Measurements from ENCODE around the gene EPHB3. TPM values are rescaled to one million over a fixed set of nuclear protein-coding genes. Genes with fewer than 3 reads are reported as not detected.

Gene EPHB3
- total and polyA plus RNA-seq, 4 donors: 0.14 to 1.8 (median 0.67) TPM

GRCh38 chr3:184584464-184584891 is 22.9 kb downstream of the EPHB3 start:
- Histone ChIP-seq H3K4me1 (ENCODE audit: control insufficient read depth in 4 of 4, insufficient read depth in 4 of 4, low read length in 3 of 4) (peaks cover 17 to 35% (median 29%) of the 10 kb centered on the region in 4 donors), H3K9me3 (ENCODE audit: control insufficient read depth in 4 of 4, low read length in 3 of 4) (no peaks in the 10 kb centered on the region), H3K4me3 (ENCODE audit: low read depth in 1 of 3, low read length in 3 of 3) (no peak overlapping the region), H3K27ac (ENCODE audit: low read depth in 1 of 2, low read length in 2 of 2) (no peak overlapping the region), H3K27me3 (ENCODE audit: control insufficient read depth in 4 of 4, insufficient read depth in 4 of 4, low read length in 3 of 4) (no peaks in the 10 kb centered on the region), H3K36me3 (ENCODE audit: control insufficient read depth in 4 of 4, insufficient read depth in 3 of 4, low read depth in 1 of 4, low read length in 3 of 4) (no peaks in the 10 kb centered on the region), H3K9ac (ENCODE audit: low read depth in 1 of 2, low read length in 2 of 2) (no peak overlapping the region)
- no peak for DNase-seq (ENCODE audit: low spot score)
- 77% methylated on average over 11 of the region's 11 CpGs for WGBS
- TF ChIP-seq ZBTB33 (IDR thresholded peaks at IDR 0.05) (no peak), SP1 (IDR thresholded peaks at IDR 0.05) (no peak), FOXA2 (IDR thresholded peaks at IDR 0.05) (no peak), JUND (IDR thresholded peaks at IDR 0.05) (no peak), YY1 (IDR thresholded peaks at IDR 0.05) (no peak)
- TF ChIP-seq, protein P1, sequence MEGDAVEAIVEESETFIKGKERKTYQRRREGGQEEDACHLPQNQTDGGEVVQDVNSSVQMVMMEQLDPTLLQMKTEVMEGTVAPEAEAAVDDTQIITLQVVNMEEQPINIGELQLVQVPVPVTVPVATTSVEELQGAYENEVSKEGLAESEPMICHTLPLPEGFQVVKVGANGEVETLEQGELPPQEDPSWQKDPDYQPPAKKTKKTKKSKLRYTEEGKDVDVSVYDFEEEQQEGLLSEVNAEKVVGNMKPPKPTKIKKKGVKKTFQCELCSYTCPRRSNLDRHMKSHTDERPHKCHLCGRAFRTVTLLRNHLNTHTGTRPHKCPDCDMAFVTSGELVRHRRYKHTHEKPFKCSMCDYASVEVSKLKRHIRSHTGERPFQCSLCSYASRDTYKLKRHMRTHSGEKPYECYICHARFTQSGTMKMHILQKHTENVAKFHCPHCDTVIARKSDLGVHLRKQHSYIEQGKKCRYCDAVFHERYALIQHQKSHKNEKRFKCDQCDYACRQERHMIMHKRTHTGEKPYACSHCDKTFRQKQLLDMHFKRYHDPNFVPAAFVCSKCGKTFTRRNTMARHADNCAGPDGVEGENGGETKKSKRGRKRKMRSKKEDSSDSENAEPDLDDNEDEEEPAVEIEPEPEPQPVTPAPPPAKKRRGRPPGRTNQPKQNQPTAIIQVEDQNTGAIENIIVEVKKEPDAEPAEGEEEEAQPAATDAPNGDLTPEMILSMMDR (IDR thresholded peaks at IDR 0.05; ENCODE audit: low read depth, low read length, missing input control): no peak

- WGBS: 90% methylated on average over 6 of the region's 6 CpGs
- no peak for DNase-seq (ENCODE audit: low spot score)
- H3K36me3 ChIP-seq (ENCODE audit: control insufficient read depth in 4 of 4, insufficient read depth in 3 of 4, low read depth in 1 of 4, low read length in 3 of 4): no peaks in the 10 kb centered on the region
- no peaks in the 10 kb centered on the region for H3K9me3 ChIP-seq (ENCODE audit: control insufficient read depth in 4 of 4, low read length in 3 of 4)
- H3K4me3 ChIP-seq (ENCODE audit: low read depth in 1 of 3, low read length in 3 of 3): no peak overlapping the region
- no peak overlapping the region for H3K9ac ChIP-seq (ENCODE audit: low read depth in 1 of 2, low read length in 2 of 2)
- peaks cover 17 to 35% (median 29%) of the 10 kb centered on the region in 4 donors for H3K4me1 ChIP-seq (ENCODE audit: control insufficient read depth in 4 of 4, insufficient read depth in 4 of 4, low read length in 3 of 4)
- H3K27me3 ChIP-seq (ENCODE audit: control insufficient read depth in 4 of 4, insufficient read depth in 4 of 4, low read length in 3 of 4): no peaks in the 10 kb centered on the region
- H3K27ac ChIP-seq (ENCODE audit: low read depth in 1 of 2, low read length in 2 of 2): no peak overlapping the region
- TF ChIP-seq JUND (IDR thresholded peaks at IDR 0.05): no peak
- TF ChIP-seq EGR1 (IDR thresholded peaks at IDR 0.05; ENCODE audit: low read depth in 2 of 2): no peak
- TF ChIP-seq RXRA (IDR thresholded peaks at IDR 0.05): no peak
- TF ChIP-seq FOXA1 (IDR thresholded peaks at IDR 0.05): no peak
- no peak for TF ChIP-seq ATF3 (IDR thresholded peaks at IDR 0.05)
- TF ChIP-seq FOXA2 (IDR thresholded peaks at IDR 0.05): no peak
- TF ChIP-seq RAD21 (IDR thresholded peaks at IDR 0.05): no peak
- TF ChIP-seq, protein P1 (IDR thresholded peaks at IDR 0.05; ENCODE audit: low read depth, low read length, missing input control): no peak
- TF ChIP-seq ZBTB33 (IDR thresholded peaks at IDR 0.05): no peak
- TF ChIP-seq, protein P2, sequence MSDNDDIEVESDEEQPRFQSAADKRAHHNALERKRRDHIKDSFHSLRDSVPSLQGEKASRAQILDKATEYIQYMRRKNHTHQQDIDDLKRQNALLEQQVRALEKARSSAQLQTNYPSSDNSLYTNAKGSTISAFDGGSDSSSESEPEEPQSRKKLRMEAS (IDR thresholded peaks at IDR 0.05): no peak
- TF ChIP-seq, protein P3, sequence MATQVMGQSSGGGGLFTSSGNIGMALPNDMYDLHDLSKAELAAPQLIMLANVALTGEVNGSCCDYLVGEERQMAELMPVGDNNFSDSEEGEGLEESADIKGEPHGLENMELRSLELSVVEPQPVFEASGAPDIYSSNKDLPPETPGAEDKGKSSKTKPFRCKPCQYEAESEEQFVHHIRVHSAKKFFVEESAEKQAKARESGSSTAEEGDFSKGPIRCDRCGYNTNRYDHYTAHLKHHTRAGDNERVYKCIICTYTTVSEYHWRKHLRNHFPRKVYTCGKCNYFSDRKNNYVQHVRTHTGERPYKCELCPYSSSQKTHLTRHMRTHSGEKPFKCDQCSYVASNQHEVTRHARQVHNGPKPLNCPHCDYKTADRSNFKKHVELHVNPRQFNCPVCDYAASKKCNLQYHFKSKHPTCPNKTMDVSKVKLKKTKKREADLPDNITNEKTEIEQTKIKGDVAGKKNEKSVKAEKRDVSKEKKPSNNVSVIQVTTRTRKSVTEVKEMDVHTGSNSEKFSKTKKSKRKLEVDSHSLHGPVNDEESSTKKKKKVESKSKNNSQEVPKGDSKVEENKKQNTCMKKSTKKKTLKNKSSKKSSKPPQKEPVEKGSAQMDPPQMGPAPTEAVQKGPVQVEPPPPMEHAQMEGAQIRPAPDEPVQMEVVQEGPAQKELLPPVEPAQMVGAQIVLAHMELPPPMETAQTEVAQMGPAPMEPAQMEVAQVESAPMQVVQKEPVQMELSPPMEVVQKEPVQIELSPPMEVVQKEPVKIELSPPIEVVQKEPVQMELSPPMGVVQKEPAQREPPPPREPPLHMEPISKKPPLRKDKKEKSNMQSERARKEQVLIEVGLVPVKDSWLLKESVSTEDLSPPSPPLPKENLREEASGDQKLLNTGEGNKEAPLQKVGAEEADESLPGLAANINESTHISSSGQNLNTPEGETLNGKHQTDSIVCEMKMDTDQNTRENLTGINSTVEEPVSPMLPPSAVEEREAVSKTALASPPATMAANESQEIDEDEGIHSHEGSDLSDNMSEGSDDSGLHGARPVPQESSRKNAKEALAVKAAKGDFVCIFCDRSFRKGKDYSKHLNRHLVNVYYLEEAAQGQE (IDR thresholded peaks at IDR 0.05): no peak
- TF ChIP-seq SP1 (IDR thresholded peaks at IDR 0.05): no peak
- TF ChIP-seq HNF4G (IDR thresholded peaks at IDR 0.05): no peak
- TF ChIP-seq YY1 (IDR thresholded peaks at IDR 0.05): no peak
- TF ChIP-seq GABPA (IDR thresholded peaks at IDR 0.05 in 1 of 2, conservative IDR thresholded peaks at IDR 0.05 in 1 of 2): no peak
- TF ChIP-seq TAF1 (conservative IDR thresholded peaks at IDR 0.05): no peak
- no peak for TF ChIP-seq NR2F2 (IDR thresholded peaks at IDR 0.05)
- TF ChIP-seq HNF4A (conservative IDR thresholded peaks at IDR 0.05): no peak
These were observed 24.0 kb downstream of the EPHB3 start for GRCh38 chr3:184585545-184585944.
